GM21576 (cell line): Measurements from ENCODE around the gene PDE7B.

Experiments used
- ATAC-seq: cut with Tn5 transposase; IDR thresholded peaks from one replicate; pipeline ENCODE4 v1.9.1; 2021; ENCODE audit warnings: mild to moderate bottlenecking, moderate library complexity; ENCODE audit not compliant: unreplicated experiment

The PDE7B gene

DNA sequence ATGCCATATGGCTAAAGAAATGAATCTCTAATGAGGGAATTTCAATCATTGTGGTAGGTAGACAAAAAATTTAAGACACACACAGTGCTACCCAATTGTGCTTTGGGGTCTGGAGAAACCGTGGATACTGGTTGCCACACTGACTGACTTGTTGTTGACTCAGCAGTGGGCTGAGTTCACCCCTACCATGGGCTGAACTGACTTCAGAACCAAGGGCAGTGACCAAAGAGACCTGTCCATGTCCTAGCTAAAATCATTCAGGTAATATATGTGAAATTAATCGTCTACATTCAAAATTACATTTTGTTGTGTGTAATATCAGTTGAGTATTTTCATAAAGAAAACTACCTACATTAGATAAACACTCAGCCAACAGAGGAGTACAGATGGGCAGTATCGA lies 131.6 kb downstream of the PDE7B start:
- ATAC-seq = no peak

DNA sequence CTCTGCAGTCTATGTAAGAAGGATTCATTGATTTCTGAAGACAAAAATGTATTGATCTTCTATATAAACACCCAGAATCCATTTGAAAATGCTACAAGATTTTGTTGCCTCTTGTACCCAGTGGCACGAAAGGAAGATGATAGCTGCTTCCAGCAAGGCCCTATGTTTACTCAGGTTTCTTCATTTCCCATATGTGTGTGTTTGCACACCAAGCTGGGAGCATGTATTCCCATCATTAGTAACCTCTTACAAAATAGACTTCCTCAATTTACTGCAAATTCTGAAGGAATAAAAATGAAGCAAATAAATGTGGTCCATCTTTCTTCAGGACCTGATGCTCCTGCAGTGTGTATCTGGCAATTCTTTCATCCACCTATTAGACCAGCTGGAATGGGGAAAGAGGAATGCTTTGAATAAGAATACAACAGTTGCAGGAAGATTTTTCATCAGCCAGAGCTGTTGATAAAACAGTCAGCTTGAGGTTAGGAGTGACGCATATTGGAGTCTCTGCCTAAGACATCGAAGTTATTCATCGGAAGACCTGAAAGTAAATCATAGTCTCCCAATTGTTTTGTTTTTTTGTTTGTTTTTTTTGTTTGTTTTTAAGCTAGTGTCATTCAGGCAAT lies 132.3 kb downstream of the PDE7B start:
- no peak for ATAC-seq

DNA sequence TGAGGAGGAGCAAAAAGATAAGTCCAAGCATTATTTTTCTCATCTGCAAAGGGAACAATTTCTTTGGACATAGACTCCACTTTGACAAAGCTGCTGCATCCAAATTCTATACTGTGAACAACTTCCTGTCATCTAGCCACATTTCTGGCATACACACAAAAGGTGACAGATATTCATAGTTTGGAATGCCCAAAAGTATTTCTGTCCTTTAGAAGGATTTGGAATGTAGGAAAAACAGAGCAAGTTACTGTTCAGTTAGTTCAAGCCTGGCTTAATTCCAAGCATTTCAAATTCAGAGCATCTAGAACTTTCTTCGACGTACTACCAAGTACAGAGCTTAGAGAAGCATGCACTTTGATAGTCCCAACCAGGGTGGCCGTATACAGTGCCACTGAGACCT lies 134.0 kb downstream of the PDE7B start:
- ATAC-seq = no peak

DNA sequence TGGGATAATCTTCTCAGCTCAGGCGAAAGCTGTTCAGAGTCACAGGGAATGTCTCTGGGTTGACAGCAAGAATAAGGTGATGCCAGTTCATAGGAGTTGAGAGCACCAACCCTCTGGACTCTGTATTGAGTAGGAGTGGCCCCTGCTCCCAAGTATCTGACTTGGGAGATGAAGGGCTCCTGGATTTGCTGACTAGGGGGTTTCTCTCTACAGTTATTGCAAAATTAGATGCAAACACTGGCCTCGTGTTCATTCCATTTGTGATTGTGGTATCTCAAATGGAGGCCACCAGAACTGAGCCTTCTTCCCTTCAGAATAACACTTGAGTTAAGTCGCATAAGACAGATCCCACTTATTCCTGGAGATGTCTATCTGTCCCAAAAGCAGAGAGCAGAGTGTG lies 135.7 kb downstream of the PDE7B start:
- ATAC-seq = no peak

DNA sequence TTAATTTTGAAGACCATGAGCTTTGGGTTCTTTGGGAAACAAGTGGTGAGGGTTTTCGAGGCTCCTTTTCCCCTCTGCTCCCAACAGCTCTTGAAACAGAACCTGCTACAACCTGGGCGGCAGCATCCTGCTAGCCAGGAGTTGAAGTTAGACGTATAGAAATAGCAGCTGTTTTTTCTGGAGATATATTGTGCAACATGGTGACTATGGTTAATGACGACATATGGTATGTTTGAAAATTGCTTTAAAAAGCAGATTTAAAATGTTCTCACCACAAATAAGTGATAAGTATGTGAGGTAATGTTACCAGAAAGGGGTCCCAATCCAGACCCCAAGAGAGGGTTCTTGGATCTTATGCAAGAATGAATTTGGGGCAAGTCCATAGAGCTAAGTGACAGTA lies 138.9 kb downstream of the PDE7B start:
- no peak for ATAC-seq

DNA sequence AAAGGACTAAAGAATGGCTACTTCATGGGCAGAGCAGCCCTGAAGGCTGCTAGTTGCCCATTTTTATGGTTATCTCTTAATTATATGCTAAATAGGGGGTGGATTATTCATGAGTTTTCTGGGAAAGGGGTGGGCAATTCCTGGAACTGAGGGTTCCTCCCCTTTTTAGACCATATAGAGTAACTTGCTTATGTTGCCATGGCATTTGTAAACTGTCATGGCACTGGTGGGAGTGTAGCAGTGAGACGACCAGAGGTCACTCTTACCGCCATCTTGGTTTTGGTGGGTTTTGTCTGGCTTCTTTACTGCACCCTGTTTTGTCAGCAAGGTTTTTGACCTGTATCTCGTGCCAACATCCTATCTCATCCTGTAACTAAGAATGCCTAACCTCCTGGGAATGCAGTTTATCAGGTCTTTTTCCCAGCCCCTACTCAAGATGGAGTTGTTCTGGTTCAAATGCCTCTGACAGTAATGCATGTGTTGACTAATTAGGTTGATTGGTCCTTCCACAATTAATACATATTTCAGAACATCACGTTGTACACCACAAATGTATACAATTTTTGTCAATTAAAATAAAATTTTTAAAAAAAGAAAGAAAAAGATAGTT lies 139.5 kb downstream of the PDE7B start:
- ATAC-seq = no peak

DNA sequence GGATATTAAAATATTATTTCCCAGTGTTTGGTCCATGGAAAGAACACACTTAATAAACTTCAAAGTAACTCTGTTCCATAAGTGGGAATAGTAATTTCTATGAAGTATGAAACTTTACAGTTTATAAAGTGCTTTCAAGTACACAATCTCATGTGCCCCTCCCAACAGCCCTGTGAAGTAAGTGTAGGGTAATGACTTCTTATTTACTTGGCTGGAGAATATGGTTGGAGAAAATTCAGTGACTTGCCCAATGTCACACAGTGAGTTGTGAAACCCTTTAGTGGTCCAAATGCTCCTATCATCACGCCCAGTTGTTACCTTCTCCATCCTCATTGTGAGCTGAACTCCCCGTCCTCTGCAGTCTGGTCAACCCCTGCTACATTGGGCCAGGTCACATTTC lies 141.2 kb downstream of the PDE7B start:
- no peak for ATAC-seq

DNA sequence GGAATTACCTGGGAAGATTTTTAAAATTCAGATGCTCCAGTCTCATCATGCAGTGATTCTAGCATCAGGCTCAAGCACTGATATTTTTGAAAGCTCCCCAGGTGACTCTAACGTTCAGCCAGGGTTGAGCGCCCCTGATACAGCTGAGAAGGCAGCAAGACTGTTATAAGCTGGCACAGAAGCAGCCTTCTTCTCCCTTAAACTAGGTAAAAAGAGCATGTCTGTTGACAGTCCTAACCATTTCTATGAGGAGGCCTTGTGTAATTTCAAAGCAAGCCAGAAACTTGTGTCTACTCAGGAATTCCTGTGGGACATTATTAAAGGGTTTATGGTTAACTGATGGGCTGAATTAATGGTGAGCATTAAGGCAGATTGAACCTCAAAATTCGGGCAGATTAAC lies 141.9 kb downstream of the PDE7B start:
- ATAC-seq = no peak

DNA sequence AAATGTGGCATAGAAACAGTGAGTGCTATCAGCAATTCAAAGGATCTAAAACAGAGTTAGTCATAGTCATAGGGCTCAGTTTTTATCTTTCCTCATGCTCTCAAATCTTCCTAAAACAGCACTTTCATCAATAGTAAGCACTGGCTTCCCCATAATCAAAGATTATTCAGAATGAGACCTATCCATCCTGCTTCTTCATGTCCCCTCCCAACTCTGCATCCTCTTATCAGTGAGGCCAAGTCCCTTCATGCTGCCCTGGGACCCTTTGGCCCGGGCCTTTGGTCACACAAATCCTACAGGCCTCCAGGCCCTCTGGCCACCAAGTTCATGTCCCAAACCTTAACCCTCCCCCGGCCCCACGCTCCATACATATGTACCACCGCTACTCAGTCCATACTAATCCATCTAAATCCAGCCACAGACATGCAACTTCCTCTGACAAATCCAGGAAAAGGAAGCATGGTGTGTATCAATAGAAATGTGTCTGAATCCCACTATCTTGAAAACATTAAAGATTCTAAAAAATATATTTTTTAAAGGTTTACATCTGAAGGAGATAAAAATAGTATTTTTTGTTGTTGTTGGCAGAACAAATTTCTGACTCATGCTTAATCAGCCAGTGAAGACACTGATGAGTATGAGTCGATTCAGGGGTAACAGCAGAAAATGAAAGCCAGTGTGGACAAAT lies 143.5 kb downstream of the PDE7B start:
- no peak for ATAC-seq

DNA sequence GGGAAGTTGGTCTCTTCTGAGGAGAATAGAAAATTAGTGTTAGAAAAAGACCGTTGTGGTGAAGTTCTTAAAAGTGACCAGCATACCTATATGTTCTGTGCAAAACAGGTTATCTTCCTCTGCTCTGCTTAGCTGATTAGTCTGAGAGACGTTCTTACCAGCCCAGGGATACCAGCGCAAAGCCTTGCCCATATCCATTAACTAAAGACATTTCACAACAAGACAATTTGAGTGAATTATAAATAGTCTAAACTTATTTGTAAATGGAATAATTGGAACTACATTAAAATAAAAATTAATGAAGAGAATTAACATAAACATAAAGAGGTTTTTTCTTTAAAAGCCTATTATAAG lies 144.0 kb downstream of the PDE7B start:
- ATAC-seq = no peak

DNA sequence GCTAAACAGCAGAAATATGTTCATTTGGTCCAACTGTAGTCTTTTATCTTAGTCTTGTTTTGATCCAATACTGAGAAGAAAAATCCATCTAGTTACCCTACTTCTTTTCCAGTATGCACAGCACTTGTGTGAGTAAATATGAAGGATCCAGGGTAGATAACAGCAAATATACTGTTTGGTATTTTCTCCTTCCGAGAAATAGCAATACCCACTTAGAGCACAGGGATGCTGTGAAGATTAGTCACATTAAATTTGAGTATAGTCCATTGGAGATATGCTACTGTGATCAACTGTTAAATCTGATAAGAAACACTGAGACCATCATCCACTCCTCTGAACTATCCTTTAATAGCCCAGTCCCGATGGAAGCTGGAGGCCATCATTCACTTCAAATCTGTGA lies 145.2 kb downstream of the PDE7B start:
- ATAC-seq = no peak

DNA sequence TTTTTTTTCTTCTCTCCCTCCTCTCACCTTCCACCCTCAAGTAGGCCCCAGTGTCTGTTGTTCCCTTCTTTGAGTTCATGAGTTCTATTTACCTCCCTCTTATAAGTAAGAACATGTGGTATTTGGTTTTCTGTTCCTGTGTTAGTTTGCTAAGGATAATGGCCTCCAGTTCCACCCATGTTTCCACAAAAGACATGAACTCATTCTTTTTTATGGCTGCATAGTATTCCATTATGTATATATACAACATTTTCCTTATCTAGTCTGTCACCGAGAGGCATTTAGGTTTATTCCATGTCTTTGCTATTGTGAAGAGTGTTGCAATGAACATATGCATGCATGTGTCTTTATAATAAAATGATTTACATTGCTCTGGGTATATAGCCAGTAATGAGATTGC lies 147.9 kb downstream of the PDE7B start:
- ATAC-seq = no peak

DNA sequence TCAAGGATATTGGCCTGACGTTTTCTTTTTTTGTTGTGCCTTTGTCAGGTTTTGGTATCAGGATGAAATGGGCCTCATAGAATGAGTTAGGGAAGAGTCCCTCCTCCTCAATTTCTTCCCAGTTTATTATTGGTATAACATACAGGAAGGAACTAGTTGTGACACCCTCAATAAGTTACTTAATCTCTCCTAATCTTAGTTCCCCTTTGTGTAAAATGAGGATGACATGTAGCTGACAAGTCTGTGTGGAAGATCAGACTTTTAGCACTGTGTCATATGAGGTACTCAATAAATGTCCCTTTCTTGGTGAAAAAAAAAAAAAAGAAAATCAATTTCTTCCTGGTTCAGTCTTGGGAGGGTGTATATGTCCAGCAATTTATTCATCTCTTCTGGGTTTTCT lies 155.8 kb downstream of the PDE7B start:
- no peak for ATAC-seq

DNA sequence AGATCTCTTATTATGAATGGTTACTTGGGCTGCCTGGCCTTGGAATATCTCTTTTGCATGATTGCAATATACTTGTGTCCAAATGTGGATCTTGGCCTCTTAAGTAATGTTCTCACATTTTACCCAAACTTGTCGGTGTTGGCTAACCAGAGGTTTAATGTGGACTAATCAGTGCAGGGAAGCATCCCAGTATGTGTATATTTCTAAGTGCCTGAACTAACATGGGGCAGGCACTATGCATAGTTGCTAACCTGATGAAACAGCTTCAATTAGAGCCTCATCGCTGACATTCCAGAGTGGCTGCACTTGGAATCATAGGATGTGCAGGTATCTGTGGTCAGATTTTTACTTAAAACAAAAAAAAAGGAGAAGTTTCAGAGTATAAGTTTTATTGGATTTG lies 160.0 kb downstream of the PDE7B start:
- ATAC-seq = no peak

DNA sequence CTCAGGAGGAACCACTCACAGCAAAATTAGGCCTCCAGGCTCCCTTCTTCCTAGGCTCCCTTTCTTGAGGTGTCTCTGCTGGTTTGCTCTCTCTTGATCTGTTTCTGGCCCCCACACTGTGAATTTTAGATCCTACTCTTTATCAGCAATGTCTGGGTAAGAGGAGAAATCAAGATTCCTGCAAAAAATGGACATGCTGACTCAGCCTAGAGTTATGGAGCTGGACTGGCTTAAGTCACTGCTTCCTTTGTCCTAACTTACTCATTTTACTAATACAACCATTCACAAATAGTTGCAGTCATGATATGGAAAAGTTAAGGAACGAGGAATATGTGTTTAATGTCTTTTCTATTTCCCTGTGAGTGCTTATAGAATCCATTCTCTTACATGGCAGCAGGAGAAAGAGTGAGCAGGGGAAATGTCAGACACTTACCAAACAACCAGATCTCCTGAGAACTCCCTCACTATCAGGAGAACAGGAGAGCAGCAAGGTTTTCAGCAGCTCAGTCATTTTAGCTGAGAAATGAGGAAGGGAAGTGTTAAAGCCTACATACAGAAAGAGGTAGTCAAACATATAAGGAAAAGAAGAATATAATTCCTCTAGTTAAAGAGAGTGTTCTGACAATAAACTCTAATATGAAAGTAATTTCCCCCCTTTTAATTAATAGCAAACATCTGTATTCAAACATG lies 160.8 kb downstream of the PDE7B start:
- no peak for ATAC-seq

DNA sequence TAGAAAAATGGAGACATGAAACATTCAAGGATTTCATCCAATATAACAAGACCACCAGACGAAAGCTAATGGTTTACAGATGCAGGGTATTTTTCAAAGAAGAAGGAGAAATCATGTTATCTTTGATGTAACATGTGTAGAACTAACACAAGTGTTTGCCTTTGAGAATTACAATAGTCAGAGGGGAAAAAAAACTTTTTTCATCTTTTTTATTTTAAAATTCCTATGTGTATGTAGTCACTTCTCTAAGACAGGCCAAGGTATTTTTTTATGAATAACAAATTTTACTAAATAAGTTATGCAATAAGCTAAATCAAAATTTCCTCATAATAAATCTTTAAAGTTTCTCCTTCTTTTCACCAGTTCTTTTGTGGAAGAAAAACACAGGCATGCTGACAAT lies 161.4 kb downstream of the PDE7B start:
- ATAC-seq = no peak

DNA sequence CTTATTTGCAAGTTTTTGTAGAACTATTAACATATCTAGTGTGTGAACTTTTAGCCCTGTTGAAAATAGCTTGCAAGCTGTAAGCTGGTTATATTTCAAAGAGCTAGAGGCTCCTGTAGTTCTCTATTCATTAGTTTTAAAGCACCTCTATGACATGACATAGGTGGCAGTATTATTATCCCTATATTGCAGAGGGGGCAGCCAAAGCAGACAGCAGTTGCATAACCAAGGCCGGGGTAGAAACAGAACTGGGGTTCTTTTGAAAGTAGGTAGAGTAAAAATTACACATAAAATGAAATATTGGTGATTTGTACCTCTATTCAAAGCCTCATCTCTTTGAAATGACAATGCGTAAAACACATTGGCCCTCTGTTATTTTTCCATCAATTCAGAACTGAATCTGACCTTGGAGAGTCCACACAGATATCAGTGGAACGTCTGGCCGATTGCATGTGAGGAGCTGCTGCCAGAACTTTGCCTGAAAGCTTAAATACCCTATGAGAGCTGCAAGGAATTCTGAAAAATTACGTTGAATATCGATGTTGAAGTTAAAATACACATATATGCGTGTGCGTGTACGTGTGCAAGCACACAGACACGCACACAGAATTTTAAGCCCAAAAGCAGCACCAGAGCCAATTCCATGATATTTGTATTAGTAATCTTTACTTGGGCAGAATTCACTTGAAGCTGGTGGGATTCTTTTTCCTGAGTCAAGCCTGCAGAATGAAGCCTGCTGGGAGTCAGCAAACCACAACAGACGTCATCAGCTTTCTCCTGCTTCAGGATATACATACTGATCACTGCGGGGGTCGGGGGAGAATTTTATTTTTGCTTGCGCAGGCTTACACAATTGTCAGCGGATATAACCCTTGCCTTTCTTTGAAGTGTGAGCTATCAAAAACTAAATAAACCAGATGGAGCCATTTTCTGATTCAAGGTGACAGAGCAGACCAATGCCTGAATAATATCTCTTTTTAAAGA lies 163.2 kb downstream of the PDE7B start:
- no peak for ATAC-seq

DNA sequence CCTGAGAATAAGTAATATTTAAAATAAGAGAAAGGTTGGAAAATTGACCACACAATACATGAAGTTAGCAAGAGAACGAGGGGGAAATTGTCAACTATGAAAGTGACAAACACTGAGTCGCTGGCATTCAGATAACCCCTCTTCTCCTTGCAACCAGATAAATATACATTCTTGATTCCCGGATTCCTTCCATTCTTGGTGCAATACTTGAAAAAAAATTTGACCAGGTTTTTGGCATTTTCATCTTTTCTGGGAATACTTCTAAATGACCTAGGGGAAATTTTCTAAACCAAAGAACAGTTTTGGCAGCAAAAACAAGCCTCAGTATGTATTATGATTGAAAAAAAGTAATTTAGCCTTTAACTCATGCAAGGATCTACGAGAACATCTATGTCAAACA lies 164.0 kb downstream of the PDE7B start:
- no peak for ATAC-seq

DNA sequence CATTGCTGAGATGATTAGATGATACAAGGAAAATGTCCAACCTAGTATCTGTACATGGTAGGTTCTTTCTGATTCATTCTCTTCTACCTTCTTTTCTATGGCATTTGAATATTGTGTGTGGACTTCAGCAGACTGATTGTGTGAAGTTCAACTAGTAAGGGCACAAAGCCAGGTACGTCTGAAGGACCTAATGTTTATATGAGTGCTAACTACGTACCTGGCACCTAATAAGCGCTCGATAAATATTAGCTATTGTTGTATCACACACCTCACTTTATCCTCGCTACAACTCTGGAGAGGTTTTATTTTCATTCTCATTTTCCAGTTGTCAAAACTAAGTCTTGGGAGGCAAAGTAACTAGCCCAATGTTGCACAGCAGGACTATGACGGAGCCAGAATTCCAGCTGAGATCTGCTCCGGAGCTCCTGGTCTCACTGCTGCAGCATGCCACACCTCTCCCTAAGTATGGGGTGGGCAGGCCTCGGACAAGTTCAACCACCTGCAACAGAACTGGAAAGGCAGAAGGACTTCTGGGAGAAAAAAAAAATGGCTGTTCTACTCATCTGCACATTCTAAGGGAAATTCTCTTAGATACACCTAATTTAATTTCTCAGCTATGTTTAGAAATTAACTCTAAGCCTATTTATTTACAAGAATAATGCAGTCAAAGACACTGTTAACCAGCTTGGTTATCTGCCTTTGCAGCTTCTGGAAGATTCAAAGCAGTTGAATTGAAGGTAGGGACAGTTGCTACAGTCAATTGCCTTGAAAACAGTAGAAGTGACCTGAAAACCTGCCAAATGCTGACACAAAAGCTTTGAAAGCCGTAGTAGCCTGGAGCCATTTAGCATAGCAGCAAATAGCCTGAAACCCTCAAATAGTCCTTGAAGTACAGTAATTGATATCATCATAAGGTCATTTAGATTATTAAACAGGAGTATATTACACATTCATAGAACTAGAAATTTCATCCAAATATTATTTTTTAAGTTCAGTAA lies 165.0 kb downstream of the PDE7B start:
- ATAC-seq = no peak

DNA sequence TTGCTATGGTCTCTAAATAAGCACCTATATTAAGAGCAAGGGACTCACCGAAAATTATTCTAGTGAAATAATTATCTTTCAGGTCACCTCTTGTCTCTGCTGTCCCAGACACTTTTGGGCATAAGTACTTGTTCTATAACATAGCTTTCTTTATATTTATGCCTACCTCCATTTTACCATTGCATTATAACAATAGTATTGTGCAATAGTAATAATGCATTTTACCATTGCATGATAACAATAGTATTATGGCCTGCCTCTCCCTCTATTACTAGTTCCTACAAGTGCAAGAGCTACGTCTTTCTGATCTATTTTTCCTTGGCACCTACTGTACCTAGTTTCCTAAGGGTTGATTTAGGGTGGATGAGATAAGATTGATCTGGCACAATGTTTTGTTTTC lies 169.2 kb downstream of the PDE7B start:
- ATAC-seq = no peak
